ENCODE results near the gene CBFB. TPM values are rescaled to one million over a fixed set of nuclear protein-coding genes. Genes with fewer than 3 reads are reported as not detected.

Gene CBFB
- polyA plus RNA-seq, 1 donor from 2014 or later: 32.6 TPM

DNA sequence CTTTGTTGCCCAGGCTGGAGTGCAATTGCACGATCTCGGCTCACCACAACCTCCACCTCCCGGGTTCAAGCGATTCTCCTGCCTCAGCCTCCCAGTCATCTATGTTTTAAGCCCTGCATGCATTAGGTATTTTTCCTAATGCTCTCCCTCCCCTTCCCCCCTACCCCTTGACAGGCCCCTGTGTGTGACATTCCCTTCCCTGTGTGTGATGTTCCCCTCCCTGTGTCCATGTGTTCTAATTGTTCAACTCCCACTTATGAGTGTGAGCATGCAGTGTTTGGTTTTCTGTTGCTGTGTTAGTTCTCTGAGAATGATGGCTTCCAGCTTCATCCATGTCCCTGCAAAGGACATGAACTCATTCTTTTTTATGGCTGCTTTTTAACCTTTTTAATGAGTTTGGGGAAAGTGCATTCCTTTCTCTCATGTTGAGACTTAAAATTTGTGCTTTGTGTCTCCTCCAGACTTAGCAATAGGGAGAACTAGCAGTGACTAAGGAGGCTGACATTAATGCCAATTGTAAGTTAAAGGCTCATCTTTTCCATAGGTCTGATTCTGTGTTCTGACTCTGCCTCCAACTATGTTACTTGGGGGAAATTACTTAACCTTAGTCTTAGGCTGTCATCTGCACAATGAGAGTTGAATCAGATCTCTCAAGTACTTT lies 63.1 kb downstream of the CBFB start:
- Histone ChIP-seq H3K4me2 (ENCODE audit: low read length) (no peak overlapping the region), H3K79me2 (replicated peaks; ENCODE audit: insufficient read depth, low read length) (no peaks in the 10 kb centered on the region), H3K9me3 (ENCODE audit: low read length) (no peaks in the 10 kb centered on the region), H3K27ac (ENCODE audit: low read length) (no peak overlapping the region), H3K36me3 (ENCODE audit: insufficient read depth, low read length) (no peaks in the 10 kb centered on the region), H3K4me3 (ENCODE audit: low read length) (no peak overlapping the region), H3F3A (ENCODE audit: insufficient read depth, low read length, poor library complexity, severe bottlenecking) (no peaks in the 10 kb centered on the region), H4K20me1 (ENCODE audit: insufficient read depth) (no peaks in the 10 kb centered on the region), H2AFZ (ENCODE audit: low read depth, low read length) (no peak overlapping the region), H3K9me2 (ENCODE audit: insufficient read depth, low read length) (no peaks in the 10 kb centered on the region), H3K27me3 (ENCODE audit: insufficient read depth, low read depth, low read length) (no peaks in the 10 kb centered on the region), H3K9ac (ENCODE audit: low read length) (no peak overlapping the region)
- no peak for TF ChIP-seq MXI1 (conservative IDR thresholded peaks at IDR 0.05; ENCODE audit: poor library complexity, severe bottlenecking)
- TF ChIP-seq EZH2 (IDR thresholded peaks at IDR 0.05; ENCODE audit: borderline replicate concordance, insufficient read depth, low read length, poor library complexity, severe bottlenecking): no peak
- TF ChIP-seq EP300 (conservative IDR thresholded peaks at IDR 0.05; ENCODE audit: poor library complexity, severe bottlenecking): no peak
- TF ChIP-seq, protein P1, sequence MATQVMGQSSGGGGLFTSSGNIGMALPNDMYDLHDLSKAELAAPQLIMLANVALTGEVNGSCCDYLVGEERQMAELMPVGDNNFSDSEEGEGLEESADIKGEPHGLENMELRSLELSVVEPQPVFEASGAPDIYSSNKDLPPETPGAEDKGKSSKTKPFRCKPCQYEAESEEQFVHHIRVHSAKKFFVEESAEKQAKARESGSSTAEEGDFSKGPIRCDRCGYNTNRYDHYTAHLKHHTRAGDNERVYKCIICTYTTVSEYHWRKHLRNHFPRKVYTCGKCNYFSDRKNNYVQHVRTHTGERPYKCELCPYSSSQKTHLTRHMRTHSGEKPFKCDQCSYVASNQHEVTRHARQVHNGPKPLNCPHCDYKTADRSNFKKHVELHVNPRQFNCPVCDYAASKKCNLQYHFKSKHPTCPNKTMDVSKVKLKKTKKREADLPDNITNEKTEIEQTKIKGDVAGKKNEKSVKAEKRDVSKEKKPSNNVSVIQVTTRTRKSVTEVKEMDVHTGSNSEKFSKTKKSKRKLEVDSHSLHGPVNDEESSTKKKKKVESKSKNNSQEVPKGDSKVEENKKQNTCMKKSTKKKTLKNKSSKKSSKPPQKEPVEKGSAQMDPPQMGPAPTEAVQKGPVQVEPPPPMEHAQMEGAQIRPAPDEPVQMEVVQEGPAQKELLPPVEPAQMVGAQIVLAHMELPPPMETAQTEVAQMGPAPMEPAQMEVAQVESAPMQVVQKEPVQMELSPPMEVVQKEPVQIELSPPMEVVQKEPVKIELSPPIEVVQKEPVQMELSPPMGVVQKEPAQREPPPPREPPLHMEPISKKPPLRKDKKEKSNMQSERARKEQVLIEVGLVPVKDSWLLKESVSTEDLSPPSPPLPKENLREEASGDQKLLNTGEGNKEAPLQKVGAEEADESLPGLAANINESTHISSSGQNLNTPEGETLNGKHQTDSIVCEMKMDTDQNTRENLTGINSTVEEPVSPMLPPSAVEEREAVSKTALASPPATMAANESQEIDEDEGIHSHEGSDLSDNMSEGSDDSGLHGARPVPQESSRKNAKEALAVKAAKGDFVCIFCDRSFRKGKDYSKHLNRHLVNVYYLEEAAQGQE (IDR thresholded peaks at IDR 0.05; ENCODE audit: borderline replicate concordance): no peak
- TF ChIP-seq TAF1 (IDR thresholded peaks at IDR 0.05; ENCODE audit: low read depth): no peak
- TF ChIP-seq SMC3 (conservative IDR thresholded peaks at IDR 0.05; ENCODE audit: poor library complexity): no peak
- TF ChIP-seq, protein P2, sequence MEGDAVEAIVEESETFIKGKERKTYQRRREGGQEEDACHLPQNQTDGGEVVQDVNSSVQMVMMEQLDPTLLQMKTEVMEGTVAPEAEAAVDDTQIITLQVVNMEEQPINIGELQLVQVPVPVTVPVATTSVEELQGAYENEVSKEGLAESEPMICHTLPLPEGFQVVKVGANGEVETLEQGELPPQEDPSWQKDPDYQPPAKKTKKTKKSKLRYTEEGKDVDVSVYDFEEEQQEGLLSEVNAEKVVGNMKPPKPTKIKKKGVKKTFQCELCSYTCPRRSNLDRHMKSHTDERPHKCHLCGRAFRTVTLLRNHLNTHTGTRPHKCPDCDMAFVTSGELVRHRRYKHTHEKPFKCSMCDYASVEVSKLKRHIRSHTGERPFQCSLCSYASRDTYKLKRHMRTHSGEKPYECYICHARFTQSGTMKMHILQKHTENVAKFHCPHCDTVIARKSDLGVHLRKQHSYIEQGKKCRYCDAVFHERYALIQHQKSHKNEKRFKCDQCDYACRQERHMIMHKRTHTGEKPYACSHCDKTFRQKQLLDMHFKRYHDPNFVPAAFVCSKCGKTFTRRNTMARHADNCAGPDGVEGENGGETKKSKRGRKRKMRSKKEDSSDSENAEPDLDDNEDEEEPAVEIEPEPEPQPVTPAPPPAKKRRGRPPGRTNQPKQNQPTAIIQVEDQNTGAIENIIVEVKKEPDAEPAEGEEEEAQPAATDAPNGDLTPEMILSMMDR (IDR thresholded peaks at IDR 0.05; ENCODE audit: poor library complexity, severe bottlenecking): no peak
- no peak for TF ChIP-seq POLR2AphosphoS5 (IDR thresholded peaks at IDR 0.05)
- no peak for TF ChIP-seq RAD21 (conservative IDR thresholded peaks at IDR 0.05)

DNA sequence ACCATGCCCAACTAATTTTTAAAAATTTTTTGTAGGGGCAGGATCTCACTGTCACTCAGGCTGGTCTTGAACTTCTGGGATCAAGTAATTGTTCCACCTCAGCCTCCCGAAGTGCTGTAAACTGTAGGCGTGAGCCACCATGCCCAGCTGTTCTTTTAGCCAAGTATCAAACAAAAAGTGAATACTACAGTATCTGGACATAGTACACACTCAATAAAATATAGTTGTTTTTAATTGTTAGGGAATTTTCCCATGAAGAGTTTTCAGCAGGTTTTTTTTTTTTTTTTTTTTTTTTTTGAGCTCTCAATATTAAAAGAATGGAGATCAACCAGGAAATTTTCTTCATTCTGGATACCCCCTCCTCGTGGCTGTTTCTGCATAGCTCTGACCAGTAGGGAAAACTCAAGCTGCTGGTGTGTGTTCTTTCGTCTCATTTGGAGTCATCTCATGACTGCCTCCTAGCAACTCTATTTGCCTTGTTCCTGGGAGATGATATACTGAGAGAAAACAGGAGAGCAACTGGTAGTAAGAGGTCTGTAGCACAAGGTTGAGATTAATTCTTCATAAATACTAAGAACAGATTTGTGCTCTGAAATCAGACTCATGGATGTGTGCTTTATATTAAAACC lies 64.3 kb downstream of the CBFB start:
- no peaks in the 10 kb centered on the region for H3K79me2 ChIP-seq (replicated peaks; ENCODE audit: insufficient read depth, low read length)
- TF ChIP-seq TAF1 (IDR thresholded peaks at IDR 0.05; ENCODE audit: low read depth) (no peak), EZH2 (IDR thresholded peaks at IDR 0.05; ENCODE audit: borderline replicate concordance, insufficient read depth, low read length, poor library complexity, severe bottlenecking) (no peak), POLR2AphosphoS5 (IDR thresholded peaks at IDR 0.05) (no peak), EP300 (conservative IDR thresholded peaks at IDR 0.05; ENCODE audit: poor library complexity, severe bottlenecking) (no peak), SMC3 (conservative IDR thresholded peaks at IDR 0.05; ENCODE audit: poor library complexity) (no peak), MXI1 (conservative IDR thresholded peaks at IDR 0.05; ENCODE audit: poor library complexity, severe bottlenecking) (no peak), RAD21 (conservative IDR thresholded peaks at IDR 0.05) (no peak)
- TF ChIP-seq, protein P1 (IDR thresholded peaks at IDR 0.05; ENCODE audit: borderline replicate concordance): no peak
- TF ChIP-seq, protein P2 (IDR thresholded peaks at IDR 0.05; ENCODE audit: poor library complexity, severe bottlenecking): no peak
- H3K4me2 ChIP-seq (ENCODE audit: low read length): no peak overlapping the region
- H3K27ac ChIP-seq (ENCODE audit: low read length): no peak overlapping the region
- no peak overlapping the region for H3K4me3 ChIP-seq (ENCODE audit: low read length)
- H3K9me3 ChIP-seq (ENCODE audit: low read length): no peaks in the 10 kb centered on the region
- H2AFZ ChIP-seq (ENCODE audit: low read depth, low read length): no peak overlapping the region
- no peak overlapping the region for H3K9ac ChIP-seq (ENCODE audit: low read length)
- no peaks in the 10 kb centered on the region for H4K20me1 ChIP-seq (ENCODE audit: insufficient read depth)
- H3K36me3 ChIP-seq (ENCODE audit: insufficient read depth, low read length): no peaks in the 10 kb centered on the region
- H3F3A ChIP-seq (ENCODE audit: insufficient read depth, low read length, poor library complexity, severe bottlenecking): no peaks in the 10 kb centered on the region
- no peaks in the 10 kb centered on the region for H3K27me3 ChIP-seq (ENCODE audit: insufficient read depth, low read depth, low read length)
- no peaks in the 10 kb centered on the region for H3K9me2 ChIP-seq (ENCODE audit: insufficient read depth, low read length)
